ENCODE data around the gene ARL14EP.

ARL14EP gene

GRCh38 chr11:30285416-30286121 is 37.3 kb upstream of the ARL14EP start:
- TF ChIP-seq CTCF (IDR thresholded peaks at IDR 0.05; ENCODE audit: insufficient read depth, missing control alignments): no peak
- FAIRE-seq (no peak), DNase-seq (ENCODE audit: insufficient read length, low spot score) (no peak)

- FAIRE-seq: no peak
- no peak for TF ChIP-seq CTCF (IDR thresholded peaks at IDR 0.05; ENCODE audit: insufficient read depth, missing control alignments)
- no peak for DNase-seq (ENCODE audit: insufficient read length, low spot score)
Observed at GRCh38 chr11:30291331-30291730, 31.6 kb upstream of the ARL14EP start.

GRCh38 chr11:30292545-30292944 is 30.4 kb upstream of the ARL14EP start:
- FAIRE-seq: no peak
- no peak for DNase-seq (ENCODE audit: insufficient read length, low spot score)
- no peak for TF ChIP-seq CTCF (IDR thresholded peaks at IDR 0.05; ENCODE audit: insufficient read depth, missing control alignments)

GRCh38 chr11:30295178-30295885 is 27.6 kb upstream of the ARL14EP start:
- FAIRE-seq (no peak), DNase-seq (ENCODE audit: insufficient read length, low spot score) (no peak)
- no peak for TF ChIP-seq CTCF (IDR thresholded peaks at IDR 0.05; ENCODE audit: insufficient read depth, missing control alignments)

- TF ChIP-seq CTCF (IDR thresholded peaks at IDR 0.05; ENCODE audit: insufficient read depth, missing control alignments): no peak
- FAIRE-seq: no peak
- no peak for DNase-seq (ENCODE audit: insufficient read length, low spot score)
Observed at GRCh38 chr11:30304620-30305019, 18.3 kb upstream of the ARL14EP start.

GRCh38 chr11:30310623-30311022 is 12.3 kb upstream of the ARL14EP start:
- FAIRE-seq (no peak), DNase-seq (ENCODE audit: insufficient read length, low spot score) (no peak)
- TF ChIP-seq CTCF (IDR thresholded peaks at IDR 0.05; ENCODE audit: insufficient read depth, missing control alignments): no peak

GRCh38 chr11:30311189-30311588 is 11.7 kb upstream of the ARL14EP start:
- no peak for DNase-seq (ENCODE audit: insufficient read length, low spot score)
- no peak for TF ChIP-seq CTCF (IDR thresholded peaks at IDR 0.05; ENCODE audit: insufficient read depth, missing control alignments)
- no peak for FAIRE-seq

Measured in D721Med (cell line).